ENCODE data around the gene RAB17.

RAB17 gene

GRCh38 chr2:237557633-237558015 lies 32.9 kb downstream of the RAB17 start:
- no peak for DNase-seq

GRCh38 chr2:237556773-237557632 lies 33.5 kb downstream of the RAB17 start:
- peak; percentile 5 for DNase-seq

- no peak for DNase-seq
Observed at GRCh38 chr2:237555560-237555959, 35.0 kb downstream of the RAB17 start.

GRCh38 chr2:237553948-237554347 lies 36.6 kb downstream of the RAB17 start:
- DNase-seq = no peak

- DNase-seq = no peak
Observed at GRCh38 chr2:237552908-237553307, 37.6 kb downstream of the RAB17 start.

GRCh38 chr2:237551071-237551574 lies 39.4 kb downstream of the RAB17 start:
- no peak for DNase-seq

GRCh38 chr2:237549643-237550415 lies 40.7 kb downstream of the RAB17 start:
- DNase-seq = no peak

GRCh38 chr2:237549216-237549615 lies 41.3 kb downstream of the RAB17 start:
- no peak for DNase-seq

GRCh38 chr2:237547841-237548416 lies 42.6 kb downstream of the RAB17 start:
- DNase-seq = no peak

- no peak for DNase-seq
Observed at GRCh38 chr2:237546876-237547395, 43.6 kb downstream of the RAB17 start.

- DNase-seq = no peak
Observed at GRCh38 chr2:237546040-237546875, 44.3 kb downstream of the RAB17 start.

- no peak for DNase-seq
Observed at GRCh38 chr2:237542001-237542704, 48.4 kb downstream of the RAB17 start.

GRCh38 chr2:237541243-237541642 lies 49.3 kb downstream of the RAB17 start:
- no peak for DNase-seq

- no peak for DNase-seq
Observed at GRCh38 chr2:237540823-237541222, 49.7 kb downstream of the RAB17 start.

GRCh38 chr2:237540223-237540775 lies 50.2 kb downstream of the RAB17 start:
- DNase-seq = no peak

- no peak for DNase-seq
Observed at GRCh38 chr2:237539681-237540080, 50.9 kb downstream of the RAB17 start.

- DNase-seq = no peak
Observed at GRCh38 chr2:237538901-237539300, 51.6 kb downstream of the RAB17 start.

- DNase-seq = no peak
Observed at GRCh38 chr2:237538001-237538720, 52.4 kb downstream of the RAB17 start.

- no peak for DNase-seq
Observed at GRCh38 chr2:237536617-237537016, 53.9 kb downstream of the RAB17 start.

GRCh38 chr2:237536083-237536415 lies 54.5 kb downstream of the RAB17 start:
- no peak for DNase-seq

Data from CD4-positive, alpha-beta T cell treated with Interleukin-21 for 1 hour (primary cell).